Right hindlimb (tissue), 1 donor: ENCODE measurements around the gene KRTAP10-6.
"Not testable (repeated sequence)": the region's sequence is repeated elsewhere in the genome, so short reads cannot be mapped to it uniquely, and the experiment has no call there.

Experiments
- DNase-seq: peaks from one replicate; pipeline ENCODE4 v3.0.0-alpha.2; 2018

Gene KRTAP10-6

DNA sequence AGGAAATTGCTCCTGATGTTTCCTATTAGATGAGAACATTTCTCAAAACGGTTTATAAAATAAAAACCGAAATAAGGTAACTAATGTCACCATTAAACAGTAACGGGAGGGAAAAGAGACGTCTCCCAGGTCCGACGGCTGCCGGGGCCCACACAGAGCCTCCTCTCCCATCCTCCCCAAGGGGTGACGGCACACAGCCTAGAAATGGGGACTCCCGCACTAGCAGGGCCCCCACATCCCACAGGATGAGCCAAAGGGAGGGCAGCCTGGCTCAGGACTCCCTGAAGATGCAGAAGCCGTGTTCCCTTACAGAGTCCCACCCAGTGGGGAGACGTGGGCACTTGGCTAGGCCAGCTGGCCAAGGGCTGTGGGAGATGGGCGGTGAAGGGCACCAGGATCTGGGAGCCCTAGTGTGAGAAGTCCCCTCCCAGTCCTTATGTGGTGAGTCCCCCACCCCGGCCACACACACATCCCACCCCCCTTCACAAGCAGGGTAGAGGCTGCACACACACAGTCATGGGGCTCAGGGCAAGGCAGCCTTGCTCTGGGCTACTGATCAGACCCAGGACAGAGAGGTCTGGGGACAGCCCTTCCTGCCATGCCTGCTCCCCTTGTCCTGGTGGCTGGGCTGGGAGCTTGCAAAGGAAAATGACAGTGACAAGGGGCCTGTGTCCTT is 37.0 kb downstream of the KRTAP10-6 start:
- no peak for DNase-seq

DNA sequence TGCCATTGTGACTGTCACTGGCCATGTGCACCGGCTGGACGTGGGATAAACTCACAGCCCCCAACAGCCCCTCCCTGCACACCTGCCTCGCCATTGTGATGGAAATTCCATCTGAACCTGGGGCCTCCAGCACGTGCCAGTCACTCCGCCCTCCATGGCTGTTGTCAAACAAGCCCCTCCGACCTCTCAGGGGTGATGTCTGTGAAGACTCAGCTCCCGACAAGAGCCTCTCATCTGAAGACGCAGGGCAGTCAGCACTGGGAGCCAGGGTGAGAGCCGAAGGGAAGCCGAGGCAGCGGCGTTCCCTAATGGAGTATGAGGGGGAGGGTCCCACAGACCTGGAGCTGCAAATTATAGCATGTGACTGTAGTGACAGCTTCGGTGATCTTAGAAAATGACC is 39.6 kb downstream of the KRTAP10-6 start:
- no peak for DNase-seq

DNA sequence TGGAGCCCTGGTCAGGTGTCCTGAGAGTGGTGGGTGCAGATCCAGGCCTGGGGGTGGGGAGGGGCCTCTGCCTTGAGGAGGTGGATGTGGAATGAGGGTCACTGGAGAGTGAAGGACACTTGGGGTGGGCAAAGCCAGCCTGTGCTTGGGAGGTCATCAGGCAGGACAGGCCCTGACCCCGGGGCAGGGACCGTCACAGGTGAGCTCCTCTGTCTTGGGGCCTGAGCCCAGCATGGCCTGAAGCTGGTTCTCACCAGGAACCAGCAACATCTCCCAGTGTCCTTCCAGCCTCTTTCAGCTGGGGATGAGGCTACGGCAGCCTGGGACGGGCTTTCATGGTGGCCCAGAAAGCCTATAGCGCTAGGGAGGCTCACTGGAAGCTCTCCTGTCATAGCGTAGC is 40.2 kb downstream of the KRTAP10-6 start:
- DNase-seq = no peak

DNA sequence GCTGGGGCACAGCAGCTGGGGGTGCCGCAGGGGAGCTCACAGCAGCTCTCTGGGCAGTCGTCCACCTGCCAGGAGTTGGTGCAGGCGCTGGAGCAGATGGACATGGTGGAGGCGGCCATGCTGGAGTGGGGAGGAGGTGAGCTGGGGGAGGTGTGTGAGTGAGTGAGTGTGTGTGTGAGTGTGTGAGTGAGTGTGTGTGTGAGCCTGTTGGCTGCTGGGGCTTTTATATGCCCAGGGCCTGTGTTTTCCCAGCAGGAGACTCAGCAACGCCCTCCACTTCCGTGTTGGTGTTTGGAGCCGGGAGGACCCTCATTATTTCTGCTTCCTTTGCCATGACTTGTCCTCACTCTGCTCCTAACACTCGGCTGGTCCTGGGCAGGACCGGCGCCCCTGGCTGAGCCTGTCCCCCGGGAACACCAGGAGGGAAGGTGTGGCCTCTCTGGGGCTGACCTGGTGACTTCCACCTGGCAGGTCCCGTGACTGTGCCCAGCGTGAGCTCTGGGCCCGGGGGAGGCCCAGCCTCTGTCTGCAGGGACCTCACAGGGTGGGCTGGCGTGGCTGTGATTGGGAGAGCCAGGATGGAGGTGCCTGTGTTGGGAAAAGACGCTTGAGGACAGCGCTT is 40.9 kb downstream of the KRTAP10-6 start, which contains the start of gene KRTAP10-2:
KRTAP10-2 (minus strand) TSS at position 166 of the 622 bp plus-strand sequence; CDS start at position 119, 47 bp downstream.
- DNase-seq = no peak

DNA sequence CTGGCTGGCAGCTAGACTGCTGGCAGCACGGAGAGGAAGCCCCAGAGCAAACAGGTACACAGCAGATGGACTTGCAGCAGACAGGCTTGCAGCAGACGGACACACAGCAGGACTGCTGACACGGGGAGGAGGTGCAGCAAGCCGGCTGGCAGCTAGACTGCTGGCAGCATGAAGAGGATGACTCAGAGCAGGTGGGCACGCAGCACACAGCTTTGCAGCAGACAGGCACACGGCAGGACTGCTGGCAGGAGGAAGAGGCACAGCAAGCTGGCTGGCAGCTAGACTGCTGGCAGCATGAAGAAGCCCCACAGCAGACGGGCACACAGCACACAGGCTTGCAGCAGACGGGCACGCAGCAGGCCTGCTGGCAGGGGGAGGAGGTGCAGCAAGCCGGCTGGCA is 41.5 kb downstream of the KRTAP10-6 start:
- DNase-seq = no peak

DNA sequence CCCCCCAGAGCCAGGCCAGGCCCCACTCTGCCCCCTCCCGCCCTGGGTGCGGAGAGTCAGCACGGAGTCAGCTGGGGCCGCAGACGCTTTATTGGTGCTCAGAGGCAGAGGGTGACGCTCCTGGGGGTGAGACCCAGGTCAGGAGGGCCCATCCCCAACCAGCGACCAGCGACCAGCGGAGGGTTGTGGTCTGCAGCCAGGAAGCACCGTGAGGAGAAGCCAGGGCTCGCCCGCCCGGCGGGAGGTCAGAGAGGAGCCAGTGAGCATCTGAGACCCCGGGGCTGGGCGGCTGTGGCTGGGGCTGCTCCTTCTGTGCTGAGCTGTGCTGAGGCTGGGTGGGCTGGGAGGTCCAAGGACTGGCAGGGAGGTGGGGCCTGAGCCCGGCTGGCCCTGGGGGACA is 42.0 kb downstream of the KRTAP10-6 start:
- not testable (repeated sequence) for DNase-seq

DNA sequence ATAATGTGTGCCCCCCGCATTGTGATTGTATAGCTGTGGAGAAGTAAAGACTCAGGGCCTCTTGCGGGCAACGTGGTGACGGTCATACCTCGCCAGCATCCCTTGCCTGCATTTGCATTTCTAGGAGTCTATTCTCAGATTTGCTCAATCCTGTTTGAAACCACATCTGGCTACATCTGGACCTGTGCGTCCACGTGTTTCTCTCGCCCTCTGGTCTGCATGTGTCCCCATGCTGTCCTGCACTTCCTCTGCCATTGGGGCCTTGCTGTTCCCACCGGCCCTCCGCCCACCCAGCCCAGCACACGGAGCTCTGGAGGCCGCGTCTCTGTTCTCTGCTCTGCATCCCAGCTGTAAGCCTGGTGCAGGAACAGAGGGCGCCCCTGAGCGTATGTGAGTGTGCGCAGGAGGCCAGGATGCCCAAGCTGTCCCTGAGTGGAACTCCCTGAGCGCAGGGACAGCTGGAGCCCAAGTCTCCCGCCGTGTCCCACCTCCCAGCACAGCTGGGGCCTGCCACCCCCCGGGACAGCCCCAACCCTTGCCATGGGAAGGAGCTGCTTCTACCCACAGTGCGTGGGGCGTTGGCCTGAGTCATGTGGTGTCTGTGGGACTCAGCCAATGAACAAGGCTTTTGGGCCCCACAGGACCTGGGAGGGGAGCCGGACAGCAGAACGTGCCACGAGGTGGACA is 42.6 kb downstream of the KRTAP10-6 start:
- no peak for DNase-seq

DNA sequence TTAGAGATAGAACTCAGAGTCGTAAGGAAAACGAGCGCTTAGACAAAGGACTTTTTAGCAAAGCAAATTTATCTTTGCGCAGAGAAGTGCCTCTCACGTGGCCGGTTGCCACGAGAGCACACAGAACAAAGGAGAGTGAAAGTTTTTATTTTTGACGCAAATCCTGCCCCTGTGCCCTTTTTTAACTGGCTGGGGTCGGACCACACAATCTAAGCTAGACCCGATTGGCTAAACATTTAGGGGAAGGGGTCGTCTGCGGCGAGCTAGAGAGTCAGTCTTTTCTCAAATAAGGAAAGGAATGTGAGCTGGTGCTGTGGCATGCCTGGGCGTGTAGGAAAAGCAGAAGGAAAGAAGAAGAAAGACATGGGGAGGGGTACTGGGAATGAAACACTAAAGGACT is 43.4 kb downstream of the KRTAP10-6 start:
- DNase-seq = no peak

DNA sequence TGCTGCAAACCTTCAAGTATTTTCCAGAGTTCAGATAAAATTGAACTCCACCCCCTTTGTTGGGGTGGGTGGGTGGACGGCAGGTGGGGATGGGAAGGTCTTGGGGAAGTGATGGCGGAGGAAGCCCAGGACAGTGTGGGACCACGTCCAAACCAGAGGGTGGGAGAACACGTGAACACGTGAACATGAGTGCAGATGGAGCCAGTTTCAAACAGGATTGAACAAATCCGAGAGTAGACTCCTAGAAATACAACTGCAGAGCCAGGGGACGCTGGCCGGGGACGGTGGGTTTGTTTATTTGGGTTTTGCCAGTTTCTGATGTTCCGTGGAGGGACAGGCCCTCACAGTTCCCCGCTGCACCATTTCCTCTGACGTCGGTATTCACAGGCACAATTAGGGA is 43.9 kb downstream of the KRTAP10-6 start:
- no peak for DNase-seq

DNA sequence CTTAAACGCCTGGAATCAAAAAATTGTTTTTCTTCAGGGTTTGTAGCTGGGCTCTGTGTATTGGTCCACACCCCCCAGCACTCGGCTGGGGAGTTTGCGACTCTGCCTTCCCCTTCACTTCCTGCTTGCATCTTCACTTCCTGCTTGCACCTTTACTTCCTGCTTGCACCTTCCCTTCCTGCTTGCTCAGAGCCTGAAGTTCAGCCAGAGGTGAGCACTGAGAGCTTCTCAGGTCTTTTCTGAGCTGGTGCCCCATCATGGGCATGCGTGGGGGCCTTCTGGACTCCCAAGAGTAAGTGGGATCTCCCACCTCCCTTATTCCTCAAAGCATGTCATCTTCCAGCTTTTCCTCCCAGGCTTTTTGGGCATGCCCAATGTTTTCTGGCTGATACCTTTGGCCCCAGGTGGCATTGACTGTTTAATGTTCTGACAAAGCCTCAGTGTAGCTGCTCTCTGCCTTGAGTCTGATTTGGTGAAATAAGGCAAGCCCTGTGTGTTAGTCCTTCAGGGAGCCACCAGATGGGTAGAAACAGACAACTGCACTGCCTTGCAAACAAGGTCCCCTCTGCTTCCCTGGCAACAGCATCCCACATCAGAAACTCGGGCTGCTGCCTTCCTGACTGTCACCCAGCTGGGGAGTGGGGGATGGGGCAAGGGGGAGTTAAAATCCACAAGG is 44.5 kb downstream of the KRTAP10-6 start:
- no peak for DNase-seq

DNA sequence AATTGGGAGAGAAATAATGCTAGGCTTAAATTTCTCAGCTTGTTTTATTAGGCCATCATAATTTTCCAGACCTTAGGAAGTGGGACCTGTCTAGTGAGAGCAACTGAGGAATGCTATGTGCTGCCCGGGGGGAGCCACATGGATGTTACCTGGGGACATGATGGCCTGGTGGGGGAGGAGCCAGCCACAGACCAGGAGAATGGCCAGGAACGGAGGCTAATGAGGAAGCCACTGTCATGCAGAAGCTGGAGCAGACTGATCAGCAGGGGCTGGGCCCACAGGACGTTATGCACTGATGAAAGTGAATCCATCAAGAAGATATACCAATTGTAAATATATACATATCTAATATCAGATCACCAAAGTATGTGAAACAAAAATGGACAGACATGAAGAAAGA is 47.7 kb downstream of the KRTAP10-6 start:
- no peak for DNase-seq

DNA sequence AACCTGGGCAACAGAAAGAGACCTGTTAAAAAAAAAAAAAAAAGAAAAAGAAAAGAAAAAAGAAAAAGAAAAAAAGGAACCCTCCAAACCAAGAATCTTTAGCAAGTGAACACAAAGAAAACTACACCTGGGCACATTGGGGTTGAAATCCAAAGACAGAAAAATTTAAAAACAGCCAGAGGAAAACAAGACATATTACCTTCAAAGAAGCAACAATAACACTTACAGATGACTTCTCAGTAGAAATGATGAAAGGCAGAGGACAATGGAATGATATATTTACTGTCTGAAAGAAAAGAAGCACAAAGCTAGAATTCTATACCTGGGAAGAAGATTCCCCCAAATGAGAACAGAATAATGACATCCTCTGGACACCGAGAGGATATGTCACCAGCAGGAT is 49.6 kb downstream of the KRTAP10-6 start:
- DNase-seq = no peak
